CD14-positive monocyte (primary cell): ENCODE data around the gene FOXD1. TPM values are rescaled to one million over a fixed set of nuclear protein-coding genes. Genes with fewer than 3 reads are reported as not detected.
A peak's percentile ranks its signal among the peaks of the same experiment; 100 is the strongest.
"Not testable (repeated sequence)": the region's sequence is repeated elsewhere in the genome, so short reads cannot be mapped to it uniquely, and the experiment has no call there.

Source experiments
- DNase-seq, 3 donors: peaks; one replicate each; pipeline ENCODE4 v3.0.0-alpha.2; 2011 to 2022
- H2AFZ ChIP-seq: 2 replicates; pipeline ENCODE4 v1.6.0; 2012; ENCODE audit warnings: mild to moderate bottlenecking, low read depth, low read length, inconsistent platforms; ENCODE audit not compliant: insufficient read depth, poor library complexity, severe bottlenecking
- H3K27ac ChIP-seq, 2 donors: 1 replicate in 1 of 2; 2 replicates in 1 of 2; pipeline ENCODE4 v1.5.1; 2012 to 2013; ENCODE audit warnings: low read length in 2 of 2, control low read depth in 1 of 2, inconsistent platforms in 1 of 2, low read depth in 1 of 2, mild to moderate bottlenecking in 1 of 2
- H3K27me3 ChIP-seq, 2 donors: one replicate each; pipeline versions ENCODE4 v1.6.0 to v1.6.1; 2011 to 2013; ENCODE audit warnings: low read length in 2 of 2; ENCODE audit not compliant: control insufficient read depth in 2 of 2, insufficient read depth in 2 of 2
- H3K36me3 ChIP-seq, 2 donors: replicated peaks in 1 of 2; 1 replicate in 1 of 2; 2 replicates in 1 of 2; pipeline versions ENCODE4 v1.5.1 to v1.6.1; 2012 to 2013; ENCODE audit warnings: low read length in 2 of 2, control low read depth in 1 of 2, inconsistent platforms in 1 of 2, mild to moderate bottlenecking in 1 of 2; ENCODE audit not compliant: insufficient read depth in 2 of 2, control insufficient read depth in 1 of 2
- H3K4me1 ChIP-seq, 2 donors: 1 replicate in 1 of 2; 2 replicates in 1 of 2; pipeline versions ENCODE4 v1.5.1 to v1.6.1; 2012 to 2013; ENCODE audit warnings: low read length in 2 of 2, control low read depth in 1 of 2, inconsistent platforms in 1 of 2, mild to moderate bottlenecking in 1 of 2, moderate library complexity in 1 of 2; ENCODE audit not compliant: insufficient read depth in 2 of 2, control insufficient read depth in 1 of 2
- H3K4me2 ChIP-seq: replicated peaks from 2 replicates; pipeline ENCODE3; 2012; ENCODE audit warnings: low read length, moderate library complexity, mild to moderate bottlenecking; ENCODE audit not compliant: poor library complexity, severe bottlenecking; ENCODE audit errors: extremely low read depth
- H3K4me3 ChIP-seq, 3 experiments: fragments of 200-600 bp in 1 of 3; sonication (generic) in 1 of 3; replicated peaks in 1 of 3; 1 replicate in 2 of 3; 2 replicates in 1 of 3; pipeline ENCODE4 v1.5.1; 2011 to 2013; ENCODE audit warnings: low read length in 3 of 3, mild to moderate bottlenecking in 3 of 3, control low read depth in 2 of 3, low read depth in 2 of 3, inconsistent platforms in 1 of 3, moderate library complexity in 1 of 3
- H3K79me2 ChIP-seq: 2 replicates; pipeline ENCODE4 v1.6.0; 2012; ENCODE audit warnings: mild to moderate bottlenecking, control low read depth, inconsistent platforms, low read length, moderate library complexity; ENCODE audit not compliant: insufficient read depth
- H3K9ac ChIP-seq: 2 replicates; pipeline ENCODE4 v1.6.0; 2017; ENCODE audit warnings: low read length, mild to moderate bottlenecking; ENCODE audit not compliant: insufficient read depth, poor library complexity, severe bottlenecking
- H3K9me3 ChIP-seq, 2 donors: replicated peaks in 1 of 2; 1 replicate in 1 of 2; 2 replicates in 1 of 2; pipeline versions ENCODE4 v1.5.1 to v1.6.1; 2012 to 2013; ENCODE audit warnings: low read length in 2 of 2, control low read depth in 1 of 2; ENCODE audit not compliant: control insufficient read depth in 1 of 2, insufficient read depth in 1 of 2
- H4K20me1 ChIP-seq: 2 replicates; pipeline ENCODE4 v1.6.0; 2012; ENCODE audit warnings: mild to moderate bottlenecking, low read length, control low read depth, moderate library complexity; ENCODE audit not compliant: insufficient read depth
- H3K27ac Mint-ChIP-seq, 7 donors: one replicate each; pipeline ENCODE4 v1.8.0; 2020; ENCODE audit warnings: mild to moderate bottlenecking in 7 of 7, mixed read lengths in 7 of 7, moderate library complexity in 6 of 7, inconsistent platforms in 2 of 7
- H3K27me3 Mint-ChIP-seq, 3 donors: one replicate each; pipeline ENCODE4 v1.8.0; 2021 to 2022; ENCODE audit warnings: low read depth in 3 of 3, mild to moderate bottlenecking in 3 of 3, mixed read lengths in 3 of 3, moderate library complexity in 3 of 3, inconsistent platforms in 1 of 3
- H3K36me3 Mint-ChIP-seq, 2 donors: one replicate each; pipeline ENCODE4 v1.8.0; 2020; ENCODE audit warnings: mixed read lengths in 2 of 2, inconsistent platforms in 1 of 2, mild to moderate bottlenecking in 1 of 2
- H3K4me1 Mint-ChIP-seq: one replicate; pipeline ENCODE4 v1.8.0; 2020; ENCODE audit warnings: mild to moderate bottlenecking, mixed read lengths
- H3K4me3 Mint-ChIP-seq, 2 donors: one replicate each; pipeline ENCODE4 v1.8.0; 2020; ENCODE audit warnings: mild to moderate bottlenecking in 2 of 2, mixed read lengths in 2 of 2, moderate library complexity in 1 of 2
- H3K9me3 Mint-ChIP-seq, 7 donors: one replicate each; pipeline ENCODE4 v1.8.0; 2020 to 2022; ENCODE audit warnings: mixed read lengths in 7 of 7, mild to moderate bottlenecking in 6 of 7, moderate library complexity in 6 of 7, inconsistent platforms in 2 of 7
- CTCF ChIP-seq: fragments of 200-600 bp; IDR thresholded peaks from one replicate; pipeline ENCODE4 v1.8.0; 2022; ENCODE audit warnings: antibody characterized with exemption, mild to moderate bottlenecking
- WGBS: methylation state at CpG from one replicate; pipeline ENCODE4 v1.1.5; 2013; ENCODE audit warnings: missing lambda C conversion rate; ENCODE audit not compliant: insufficient coverage; 5-methylcytosine and 5-hydroxymethylcytosine counted together
- intact Hi-C, 2 donors: fragments of 100-400 bp; cut with micrococcal nuclease; formaldehyde crosslinking; loops; one replicate each; pipeline versions ENCODE4 v1.15.0 to v1.15.1; 2023
- polyA plus RNA-seq, 3 donors: library from polyadenylated mRNA; depleted of rRNA in 1 of 3; unstranded in 2 of 3; stranded (reverse) in 1 of 3; fragments of 300-500 nt in 2 of 3; fragments of >200 nt in 1 of 3; fragmentation: Illumina TruSeq in 2 of 3; gene quantifications; 1 replicate in 2 of 3; 2 replicates in 1 of 3; pipeline ENCODE4 v1.2.3, GENCODE V29; 2012 to 2021

The FOXD1 gene
- polyA plus RNA-seq, 3 donors = 0.04 TPM; not detected in 2

GRCh38 chr5:73488806-73489205 lies 40.2 kb upstream of the FOXD1 start:
- no peaks in the 10 kb centered on the region for H3K4me1 Mint-ChIP-seq
- H3K9ac ChIP-seq = no peak overlapping the region
- TF ChIP-seq CTCF = no peak

GRCh38 chr5:73487815-73488214 lies 39.2 kb upstream of the FOXD1 start:
- peaks cover 12 to 17% (median 14%) of the 10 kb centered on the region in 3 donors for H3K27me3 Mint-ChIP-seq
- H3K4me1 Mint-ChIP-seq = no peaks in the 10 kb centered on the region
- H2AFZ ChIP-seq = no peak overlapping the region
- H3K4me3 Mint-ChIP-seq = no peak overlapping the region
- no peak overlapping the region for H3K4me2 ChIP-seq
- no peaks in the 10 kb centered on the region for H3K36me3 ChIP-seq
- no peak for DNase-seq
- H3K4me1 ChIP-seq = no peaks in the 10 kb centered on the region
- TF ChIP-seq CTCF = no peak
- no peaks in the 10 kb centered on the region for H3K36me3 Mint-ChIP-seq
- H3K27me3 ChIP-seq = peaks cover 3 to 7% of the 10 kb centered on the region in 2 donors
- H3K9me3 ChIP-seq = no peaks in the 10 kb centered on the region
- WGBS = 80% methylated on average over 1 of the region's 4 CpGs
- H3K4me3 ChIP-seq = no peak overlapping the region
- H3K79me2 ChIP-seq = no peaks in the 10 kb centered on the region
- H4K20me1 ChIP-seq = no peaks in the 10 kb centered on the region
- intact Hi-C loops = no loop called here
- no peak overlapping the region for H3K9ac ChIP-seq
- no peaks in the 10 kb centered on the region for H3K9me3 Mint-ChIP-seq
- H3K27ac ChIP-seq = no peak overlapping the region
- peak overlapping the region in 1 of 7 donors; percentile 55 for H3K27ac Mint-ChIP-seq

More at GRCh38 chr5:73488806-73489205, 40.2 kb upstream of the FOXD1 start:
- Histone ChIP-seq H4K20me1 (no peaks in the 10 kb centered on the region), H3K79me2 (no peaks in the 10 kb centered on the region), H3K27ac (no peak overlapping the region), H3K9me3 (no peaks in the 10 kb centered on the region), H3K4me2 (no peak overlapping the region), H3K4me1 (no peaks in the 10 kb centered on the region), H3K27me3 (peaks cover 3 to 9% of the 10 kb centered on the region in 2 donors), H3K36me3 (no peaks in the 10 kb centered on the region), H2AFZ (no peak overlapping the region), H3K4me3 (no peak overlapping the region)
- peaks cover 11 to 20% (median 13%) of the 10 kb centered on the region in 3 donors for H3K27me3 Mint-ChIP-seq
- no peaks in the 10 kb centered on the region for H3K36me3 Mint-ChIP-seq
- WGBS = no CpG with 5 or more reads among the region's 3 CpGs
- H3K9me3 Mint-ChIP-seq = no peaks in the 10 kb centered on the region
- intact Hi-C loops = no loop called here
- no peak for DNase-seq
- H3K27ac Mint-ChIP-seq = no peak overlapping the region
- no peak overlapping the region for H3K4me3 Mint-ChIP-seq

GRCh38 chr5:73487257-73487656 lies 38.7 kb upstream of the FOXD1 start:
- intact Hi-C loops, DNase-seq, H3K27ac ChIP-seq, H3K9me3 Mint-ChIP-seq, H3K9me3 ChIP-seq, H3K36me3 Mint-ChIP-seq, H3K9ac ChIP-seq, H3K79me2 ChIP-seq, H3K4me3 Mint-ChIP-seq, H3K4me2 ChIP-seq, H3K27me3 ChIP-seq, H2AFZ ChIP-seq, H3K36me3 ChIP-seq, H4K20me1 ChIP-seq, H3K4me1 Mint-ChIP-seq, H3K4me1 ChIP-seq, H3K4me3 ChIP-seq: not testable (repeated sequence)
- H3K27me3 Mint-ChIP-seq = peaks cover 12 to 16% (median 14%) of the 10 kb centered on the region in 3 donors
- WGBS = 100% methylated on average over 3 of the region's 4 CpGs
- peak overlapping the region in 2 of 7 donors; percentile 50 to 54 for H3K27ac Mint-ChIP-seq
